22Rv1 (cell line): Measurements from ENCODE around the gene NXPE3.

Source experiments
- CTCF ChIP-seq: fragments of 450-650 bp; IDR thresholded peaks from 2 replicates; pipeline ENCODE4 v1.5.1; 2017; ENCODE audit warnings: mild to moderate bottlenecking
- ZFX ChIP-seq: fragments of 450-650 bp; IDR thresholded peaks from 2 replicates; pipeline ENCODE4 v1.6.1; 2017; ENCODE audit warnings: antibody characterized with exemption, borderline replicate concordance

- no peak for TF ChIP-seq CTCF
- TF ChIP-seq ZFX, result no peak
These were observed 82.9 kb downstream of the NXPE3 start for GRCh38 chr3:101861789-101862415.
